Measurements from ENCODE around the gene GART. TPM values are rescaled to one million over a fixed set of nuclear protein-coding genes. Genes with fewer than 3 reads are reported as not detected.

GART gene
- total and polyA plus RNA-seq, 2 experiments from 2014 or later, result 54.6 to 61.8 TPM

GRCh38 chr21:33558777-33559421 lies 17.0 kb upstream of the GART start:
- Histone ChIP-seq H3K79me2 (ENCODE audit: insufficient read depth) (peaks cover 100% of the 10 kb centered on the region), H3K27me3 (replicated peaks; ENCODE audit: insufficient read depth) (no peaks in the 10 kb centered on the region), H3K4me1 (ENCODE audit: insufficient read depth) (peaks cover 8% of the 10 kb centered on the region; the same call in 1 of the 2 replicates), H3K27ac (no peak overlapping the region), H3K4me2 (ENCODE audit: unreplicated experiment) (no peak overlapping the region), H3K9me2 (ENCODE audit: insufficient read depth) (no peaks in the 10 kb centered on the region), H3K4me3 (no peak overlapping the region), H3K36me3 (ENCODE audit: low read depth) (peaks cover 82% of the 10 kb centered on the region), H2AFZ (no peak overlapping the region), H3F3A (ENCODE audit: insufficient read depth) (peaks cover 51% of the 10 kb centered on the region), H3K9ac (no peak overlapping the region), H3K9me3 (ENCODE audit: low read depth) (no peaks in the 10 kb centered on the region), H4K20me1 (ENCODE audit: insufficient read depth) (peaks cover 7% of the 10 kb centered on the region)
- DNase-seq, result no peak
- TF ChIP-seq EZH2 (IDR thresholded peaks at IDR 0.05; ENCODE audit: insufficient read depth, poor library complexity, severe bottlenecking), result no peak
- TF ChIP-seq EZH2phosphoT487 (IDR thresholded peaks at IDR 0.05; ENCODE audit: insufficient read depth, low read depth), result no peak
- in situ Hi-C loops (cut with MboI), result no loop called here
- WGBS, 2 experiments (ENCODE audit: low coverage in 1 of 2, low lambda C conversion rate in 2 of 2, missing lambda C conversion rate in 2 of 2), result 90 to 92% methylated on average over 4 of the region's 4 CpGs

GRCh38 chr21:33557447-33557846 lies 15.5 kb upstream of the GART start:
- peaks cover 82% of the 10 kb centered on the region for H3K36me3 ChIP-seq (ENCODE audit: low read depth)
- 98 to 99% methylated on average over 19 of the region's 19 CpGs for whole genome bisulfite sequencing, 2 experiments (ENCODE audit: low coverage in 1 of 2, low lambda C conversion rate in 2 of 2, missing lambda C conversion rate in 2 of 2)
- H3K79me2 ChIP-seq (ENCODE audit: insufficient read depth), result peaks cover 100% of the 10 kb centered on the region
- peaks cover 8% of the 10 kb centered on the region; the same call in 1 of the 2 replicates for H3K4me1 ChIP-seq (ENCODE audit: insufficient read depth)
- no peak for TF ChIP-seq EZH2 (IDR thresholded peaks at IDR 0.05; ENCODE audit: insufficient read depth, poor library complexity, severe bottlenecking)
- TF ChIP-seq EZH2phosphoT487 (IDR thresholded peaks at IDR 0.05; ENCODE audit: insufficient read depth, low read depth), result no peak
- H4K20me1 ChIP-seq (ENCODE audit: insufficient read depth), result peaks cover 7% of the 10 kb centered on the region
- peaks cover 45% of the 10 kb centered on the region for H3F3A ChIP-seq (ENCODE audit: insufficient read depth)
- no peak overlapping the region for H3K9ac ChIP-seq
- no peak overlapping the region for H2AFZ ChIP-seq
- H3K27me3 ChIP-seq (replicated peaks; ENCODE audit: insufficient read depth), result no peaks in the 10 kb centered on the region
- in situ Hi-C loops (cut with MboI), result no loop called here
- no peak for DNase-seq
- no peak overlapping the region for H3K4me3 ChIP-seq
- H3K27ac ChIP-seq, result no peak overlapping the region
- H3K4me2 ChIP-seq (ENCODE audit: unreplicated experiment), result no peak overlapping the region
- no peaks in the 10 kb centered on the region for H3K9me3 ChIP-seq (ENCODE audit: low read depth)
- no peaks in the 10 kb centered on the region for H3K9me2 ChIP-seq (ENCODE audit: insufficient read depth)

- H3K27ac ChIP-seq, result no peak overlapping the region
- H3K4me1 ChIP-seq (ENCODE audit: insufficient read depth), result peaks cover 8% of the 10 kb centered on the region; the same call in 1 of the 2 replicates
- H3K4me2 ChIP-seq (ENCODE audit: unreplicated experiment), result no peak overlapping the region
- H3K9me3 ChIP-seq (ENCODE audit: low read depth), result no peaks in the 10 kb centered on the region
- no peaks in the 10 kb centered on the region for H3K9me2 ChIP-seq (ENCODE audit: insufficient read depth)
- H3K36me3 ChIP-seq (ENCODE audit: low read depth), result peaks cover 70% of the 10 kb centered on the region
- peaks cover 100% of the 10 kb centered on the region for H3K79me2 ChIP-seq (ENCODE audit: insufficient read depth)
- peaks cover 37% of the 10 kb centered on the region for H3F3A ChIP-seq (ENCODE audit: insufficient read depth)
- no peak overlapping the region for H3K9ac ChIP-seq
- 97 to 98% methylated on average over 17 to 32 of the region's 32 CpGs for WGBS, 2 experiments (ENCODE audit: low coverage in 1 of 2, low lambda C conversion rate in 2 of 2, missing lambda C conversion rate in 2 of 2)
- H3K27me3 ChIP-seq (replicated peaks; ENCODE audit: insufficient read depth), result no peaks in the 10 kb centered on the region
- no peak overlapping the region for H2AFZ ChIP-seq
- no peak for TF ChIP-seq EZH2phosphoT487 (IDR thresholded peaks at IDR 0.05; ENCODE audit: insufficient read depth, low read depth)
- no peak for TF ChIP-seq EZH2 (IDR thresholded peaks at IDR 0.05; ENCODE audit: insufficient read depth, poor library complexity, severe bottlenecking)
- no peak for DNase-seq
- no peak overlapping the region for H3K4me3 ChIP-seq
- H4K20me1 ChIP-seq (ENCODE audit: insufficient read depth), result peaks cover 7% of the 10 kb centered on the region
- in situ Hi-C loops (cut with MboI), result no loop called here
Measured at GRCh38 chr21:33554982-33555344, 13.0 kb upstream of the GART start.

- Histone ChIP-seq H3F3A (ENCODE audit: insufficient read depth) (peaks cover 32% of the 10 kb centered on the region), H3K27ac (no peak overlapping the region), H3K36me3 (ENCODE audit: low read depth) (peaks cover 70% of the 10 kb centered on the region), H3K4me2 (ENCODE audit: unreplicated experiment) (no peak overlapping the region), H3K27me3 (replicated peaks; ENCODE audit: insufficient read depth) (no peaks in the 10 kb centered on the region), H3K79me2 (ENCODE audit: insufficient read depth) (peaks cover 100% of the 10 kb centered on the region), H3K9me3 (ENCODE audit: low read depth) (no peaks in the 10 kb centered on the region), H4K20me1 (ENCODE audit: insufficient read depth) (peaks cover 7% of the 10 kb centered on the region), H2AFZ (no peak overlapping the region), H3K9me2 (ENCODE audit: insufficient read depth) (no peaks in the 10 kb centered on the region), H3K4me3 (no peak overlapping the region), H3K4me1 (ENCODE audit: insufficient read depth) (peaks cover 8% of the 10 kb centered on the region; the same call in 1 of the 2 replicates), H3K9ac (no peak overlapping the region)
- in situ Hi-C loops (cut with MboI), result no loop called here
- DNase-seq, result no peak
- 91 to 93% methylated on average over 18 of the region's 18 CpGs for WGBS, 2 experiments (ENCODE audit: low coverage in 1 of 2, low lambda C conversion rate in 2 of 2, missing lambda C conversion rate in 2 of 2)
- no peak for TF ChIP-seq EZH2 (IDR thresholded peaks at IDR 0.05; ENCODE audit: insufficient read depth, poor library complexity, severe bottlenecking)
- no peak for TF ChIP-seq EZH2phosphoT487 (IDR thresholded peaks at IDR 0.05; ENCODE audit: insufficient read depth, low read depth)
Measured at GRCh38 chr21:33554236-33554981, 12.5 kb upstream of the GART start.

All from GM23248 (cell line).